Keratinocyte (primary cell): ENCODE data around the gene ACER3. TPM values are rescaled to one million over a fixed set of nuclear protein-coding genes. Genes with fewer than 3 reads are reported as not detected.

Experiments used
- DNase-seq: peaks from one replicate; pipeline ENCODE4 v3.0.0-alpha.2; 2011; ENCODE audit warnings: low read depth, missing footprints, low spot score
- FAIRE-seq: peaks from 2 replicates; lab custom pipeline; 2011; peaks lifted over from hg19 to GRCh38; lab: Jason Lieb, UNC
- H2AFZ ChIP-seq: 2 replicates; pipeline ENCODE4 v1.6.0; 2012; ENCODE audit warnings: low read length, control low read depth, inconsistent platforms; ENCODE audit not compliant: control insufficient read depth
- H3K27ac ChIP-seq: 2 replicates; pipeline ENCODE4 v1.5.1; 2011; ENCODE audit warnings: low read length; ENCODE audit not compliant: control insufficient read depth, insufficient read depth
- H3K27me3 ChIP-seq: 3 replicates; pipeline ENCODE4 v1.6.0; 2011; ENCODE audit warnings: low read length; ENCODE audit not compliant: control insufficient read depth, insufficient read depth; ENCODE audit errors: extremely low read depth
- H3K36me3 ChIP-seq, 2 experiments: 2 replicates in 1 of 2; 3 replicates in 1 of 2; pipeline ENCODE4 v1.5.1; 2011; ENCODE audit warnings: low read length in 2 of 2, mild to moderate bottlenecking in 1 of 2; ENCODE audit not compliant: control insufficient read depth in 2 of 2, insufficient read depth in 2 of 2; ENCODE audit errors: extremely low read depth in 1 of 2
- H3K4me1 ChIP-seq: 3 replicates; pipeline ENCODE4 v1.5.1; 2011; ENCODE audit warnings: low read length; ENCODE audit not compliant: control insufficient read depth, insufficient read depth; ENCODE audit errors: extremely low read depth
- H3K4me2 ChIP-seq: 3 replicates; pipeline ENCODE4 v1.6.0; 2011; ENCODE audit warnings: low read depth, low read length; ENCODE audit not compliant: control insufficient read depth, insufficient read depth; ENCODE audit errors: extremely low read depth
- H3K4me3 ChIP-seq, 3 experiments: fragments of 200-600 bp in 1 of 3; sonication (generic) in 1 of 3; 2 replicates in 2 of 3; 3 replicates in 1 of 3; pipeline ENCODE4 v1.5.1; 2011 to 2016; ENCODE audit warnings: low read length in 3 of 3, mild to moderate bottlenecking in 3 of 3, control low read depth in 2 of 3, inconsistent platforms in 1 of 3, low read depth in 1 of 3, mixed read lengths in 1 of 3, mixed run types in 1 of 3, moderate library complexity in 1 of 3; ENCODE audit not compliant: control insufficient read depth in 2 of 3, insufficient read depth in 2 of 3; ENCODE audit errors: extremely low read depth in 1 of 3
- H3K79me2 ChIP-seq: 2 replicates; pipeline ENCODE4 v1.6.0; 2012; ENCODE audit warnings: low read length; ENCODE audit not compliant: control insufficient read depth, insufficient read depth
- H3K9ac ChIP-seq: 3 replicates; pipeline ENCODE4 v1.6.0; 2011; ENCODE audit warnings: low read length; ENCODE audit not compliant: control insufficient read depth, insufficient read depth; ENCODE audit errors: extremely low read depth
- H3K9me1 ChIP-seq: 3 replicates; pipeline ENCODE4 v1.6.0; 2011; ENCODE audit warnings: low read length; ENCODE audit not compliant: control insufficient read depth, insufficient read depth; ENCODE audit errors: extremely low read depth
- H3K9me3 ChIP-seq: 2 replicates; pipeline ENCODE4 v1.5.1; 2012; ENCODE audit warnings: low read depth, low read length; ENCODE audit not compliant: control insufficient read depth
- H4K20me1 ChIP-seq: 3 replicates; pipeline ENCODE4 v1.6.0; 2011; ENCODE audit warnings: low read length; ENCODE audit not compliant: control insufficient read depth, insufficient read depth; ENCODE audit errors: extremely low read depth
- EZH2 ChIP-seq: IDR thresholded peaks from one replicate; pipeline ENCODE4 v1.6.1; 2012; ENCODE audit warnings: inconsistent platforms, mild to moderate bottlenecking, low read length, moderate library complexity
- dilution Hi-C: fragments of 300-500 bp; cut with MboI; formaldehyde crosslinking; loops from one replicate; pipeline ENCODE4 v1.7.0; 2020; ENCODE audit warnings: low sequenced_read_pairs; ENCODE audit not compliant: extremely low pct_ligation_motif_present
- polyA plus RNA-seq, 5 experiments: library from polyadenylated mRNA; depleted of rRNA in 3 of 5; stranded (reverse) in 3 of 5; stranded (forward) in 1 of 5; unstranded in 1 of 5; fragments of >200 nt; gene quantifications; 1 replicate in 1 of 5; 2 replicates in 3 of 5; 3 replicates in 1 of 5; pipeline versions ENCODE4 v1.2.1 to v1.2.3, GENCODE V29; 2011 to 2012; ENCODE audit warnings: missing spikeins in 2 of 5, low read depth in 1 of 5, low replicate concordance in 1 of 5
- TF ChIP-seq, protein P1 (sequence below), 3 experiments: IDR thresholded peaks in 1 of 3; conservative IDR thresholded peaks in 1 of 3; optimal IDR thresholded peaks in 1 of 3; 2 replicates in 2 of 3; 3 replicates in 1 of 3; pipeline versions ENCODE3 to v1.5.1; 2011; ENCODE audit warnings: low read length in 3 of 3, mild to moderate bottlenecking in 3 of 3, moderate library complexity in 2 of 3, control low read depth in 1 of 3, inconsistent platforms in 1 of 3; ENCODE audit not compliant: insufficient read depth in 2 of 3; ENCODE audit errors: extremely low read depth in 1 of 3

ACER3 gene
- polyA plus RNA-seq, 1 donor (not counting 4 experiments of a cell fraction or from before 2014, with no cell fraction given) = 55.0 TPM

DNA sequence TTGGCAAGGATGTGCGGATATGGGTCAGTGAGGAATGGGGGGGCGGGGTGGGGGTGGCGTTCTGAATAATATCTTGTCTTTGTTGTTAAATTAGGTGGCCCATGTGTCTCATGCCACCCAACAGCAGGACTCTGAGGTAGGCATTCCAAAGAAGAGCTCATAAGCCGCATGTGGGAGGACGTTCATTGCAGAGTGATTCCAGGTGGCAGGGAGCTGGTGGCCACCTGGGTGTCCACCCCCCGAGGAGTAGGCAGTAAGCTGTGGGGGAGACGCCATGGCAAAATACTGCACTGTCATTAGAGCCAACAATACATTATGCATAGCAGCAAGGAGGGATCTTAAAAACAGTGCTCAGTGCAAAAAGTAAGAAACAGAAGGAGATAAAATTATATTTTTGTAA lies 191.8 kb downstream of the ACER3 start:
- peaks cover 6% of the 10 kb centered on the region for H3K9me3 ChIP-seq
- H3K27me3 ChIP-seq = no peaks in the 10 kb centered on the region
- H3K36me3 ChIP-seq = no peaks in the 10 kb centered on the region
- no peaks in the 10 kb centered on the region for H4K20me1 ChIP-seq
- H3K79me2 ChIP-seq = no peaks in the 10 kb centered on the region
- no peak for FAIRE-seq
- no peak for DNase-seq
- dilution Hi-C loops = no loop called here
- TF ChIP-seq, protein P1, sequence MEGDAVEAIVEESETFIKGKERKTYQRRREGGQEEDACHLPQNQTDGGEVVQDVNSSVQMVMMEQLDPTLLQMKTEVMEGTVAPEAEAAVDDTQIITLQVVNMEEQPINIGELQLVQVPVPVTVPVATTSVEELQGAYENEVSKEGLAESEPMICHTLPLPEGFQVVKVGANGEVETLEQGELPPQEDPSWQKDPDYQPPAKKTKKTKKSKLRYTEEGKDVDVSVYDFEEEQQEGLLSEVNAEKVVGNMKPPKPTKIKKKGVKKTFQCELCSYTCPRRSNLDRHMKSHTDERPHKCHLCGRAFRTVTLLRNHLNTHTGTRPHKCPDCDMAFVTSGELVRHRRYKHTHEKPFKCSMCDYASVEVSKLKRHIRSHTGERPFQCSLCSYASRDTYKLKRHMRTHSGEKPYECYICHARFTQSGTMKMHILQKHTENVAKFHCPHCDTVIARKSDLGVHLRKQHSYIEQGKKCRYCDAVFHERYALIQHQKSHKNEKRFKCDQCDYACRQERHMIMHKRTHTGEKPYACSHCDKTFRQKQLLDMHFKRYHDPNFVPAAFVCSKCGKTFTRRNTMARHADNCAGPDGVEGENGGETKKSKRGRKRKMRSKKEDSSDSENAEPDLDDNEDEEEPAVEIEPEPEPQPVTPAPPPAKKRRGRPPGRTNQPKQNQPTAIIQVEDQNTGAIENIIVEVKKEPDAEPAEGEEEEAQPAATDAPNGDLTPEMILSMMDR (optimal IDR thresholded peaks at IDR 0.05 in 1 of 3, IDR thresholded peaks at IDR 0.05 in 1 of 3, conservative IDR thresholded peaks at IDR 0.05 in 1 of 3; ENCODE audit: extremely low read depth in 1 of 3, insufficient read depth in 2 of 3, low read length in 3 of 3) = no peak
- TF ChIP-seq EZH2 = no peak
- no peaks in the 10 kb centered on the region for H3K9me1 ChIP-seq
- no peak overlapping the region for H3K4me3 ChIP-seq
- no peak overlapping the region for H3K9ac ChIP-seq
- H3K4me1 ChIP-seq = no peaks in the 10 kb centered on the region
- H3K4me2 ChIP-seq = no peak overlapping the region
- H3K27ac ChIP-seq = no peak overlapping the region
- no peak overlapping the region for H2AFZ ChIP-seq

DNA sequence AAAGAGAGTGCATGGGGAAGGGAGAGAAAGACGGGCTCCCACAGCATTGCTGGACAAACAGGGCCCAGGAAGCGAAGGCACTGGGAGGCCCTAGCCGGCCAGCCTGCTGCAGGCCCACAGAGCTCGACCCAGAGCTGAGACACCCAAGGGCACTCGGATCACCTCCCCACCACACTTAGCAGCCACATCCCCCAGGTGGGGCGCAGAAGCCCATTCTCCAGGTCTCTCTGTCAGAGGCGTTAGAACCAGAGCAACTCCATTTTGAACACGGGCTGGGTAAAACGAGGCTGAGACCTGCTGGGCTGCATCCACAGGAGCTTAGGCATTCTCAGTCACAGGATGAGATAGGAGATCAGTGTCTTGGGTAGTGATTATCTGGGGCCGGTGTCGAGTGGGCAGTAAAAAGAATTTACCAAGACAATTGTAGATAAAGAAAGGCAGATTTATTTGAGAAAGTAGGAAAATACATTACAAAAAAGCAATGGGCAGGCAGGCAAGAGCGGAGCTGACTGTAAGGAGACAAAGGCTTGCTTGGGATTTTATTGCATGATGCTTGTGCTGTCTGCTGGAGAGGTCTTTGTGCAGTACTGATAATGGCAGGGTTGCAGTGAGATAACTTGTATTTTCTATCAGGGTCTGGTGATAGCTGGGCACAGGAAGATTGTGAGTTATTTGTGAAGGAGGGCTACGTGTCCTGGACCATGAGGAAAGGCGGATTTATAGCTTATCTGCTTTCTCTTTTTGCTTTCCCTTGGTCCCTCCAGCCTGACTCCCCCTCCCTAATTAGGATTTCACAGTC lies 192.7 kb downstream of the ACER3 start:
- Histone ChIP-seq H3K4me3 (no peak overlapping the region), H2AFZ (no peak overlapping the region), H3K36me3 (no peaks in the 10 kb centered on the region), H4K20me1 (no peaks in the 10 kb centered on the region), H3K79me2 (no peaks in the 10 kb centered on the region), H3K9ac (no peak overlapping the region), H3K27ac (no peak overlapping the region), H3K27me3 (no peaks in the 10 kb centered on the region), H3K4me2 (no peak overlapping the region), H3K9me3 (peaks cover 6% of the 10 kb centered on the region), H3K9me1 (no peaks in the 10 kb centered on the region), H3K4me1 (no peaks in the 10 kb centered on the region)
- no peak for FAIRE-seq
- dilution Hi-C loops = no loop called here
- DNase-seq = no peak
- TF ChIP-seq EZH2 = no peak
- TF ChIP-seq, protein P1 (optimal IDR thresholded peaks at IDR 0.05 in 1 of 3, IDR thresholded peaks at IDR 0.05 in 1 of 3, conservative IDR thresholded peaks at IDR 0.05 in 1 of 3; ENCODE audit: extremely low read depth in 1 of 3, insufficient read depth in 2 of 3, low read length in 3 of 3) = no peak
